GM12864 (cell line): ENCODE data around the gene DIP2C.

Source experiments
- DNase-seq: peaks from one replicate; pipeline ENCODE4 v3.0.0-alpha.2; 2011; ENCODE audit warnings: low read depth
- H3K4me3 ChIP-seq: 2 replicates; pipeline ENCODE4 v1.5.1; 2011; ENCODE audit warnings: mild to moderate bottlenecking, low read depth, low read length, control low read depth
- CTCF ChIP-seq: IDR thresholded peaks from 2 replicates; pipeline ENCODE4 v1.5.1; 2011; ENCODE audit warnings: low read depth, mild to moderate bottlenecking, moderate library complexity, low read length, control low read depth, inconsistent platforms; ENCODE audit errors: missing control alignments

DIP2C gene

GRCh38 chr10:519055-519715 is 170.3 kb downstream of the DIP2C start:
- H3K4me3 ChIP-seq: no peak overlapping the region
- no peak for DNase-seq
- no peak for TF ChIP-seq CTCF

GRCh38 chr10:517872-518475 is 171.5 kb downstream of the DIP2C start:
- no peak for DNase-seq
- no peak for TF ChIP-seq CTCF
- H3K4me3 ChIP-seq: no peak overlapping the region

- TF ChIP-seq CTCF: no peak
- H3K4me3 ChIP-seq: no peak overlapping the region
- no peak for DNase-seq
Observed at GRCh38 chr10:517241-517830, 172.1 kb downstream of the DIP2C start.

- no peak overlapping the region for H3K4me3 ChIP-seq
- no peak for DNase-seq
- TF ChIP-seq CTCF: no peak
Observed at GRCh38 chr10:516764-517163, 172.7 kb downstream of the DIP2C start.

GRCh38 chr10:515674-516073 is 173.8 kb downstream of the DIP2C start:
- no peak for TF ChIP-seq CTCF
- DNase-seq: peak; percentile 48
- H3K4me3 ChIP-seq: no peak overlapping the region

- no peak for TF ChIP-seq CTCF
- H3K4me3 ChIP-seq: no peak overlapping the region
- DNase-seq: no peak
Observed at GRCh38 chr10:514137-514671, 175.3 kb downstream of the DIP2C start.
